GM21786 (cell line): ENCODE data around the gene TGM5.
"Not testable (repeated sequence)": the region's sequence is repeated elsewhere in the genome, so short reads cannot be mapped to it uniquely, and the experiment has no call there.

Source experiments
- ATAC-seq: cut with Tn5 transposase; IDR thresholded peaks from one replicate; pipeline ENCODE4 v1.9.1; 2021; ENCODE audit not compliant: unreplicated experiment

TGM5 gene

GRCh38 chr15:43276563-43277200 lies 10.0 kb upstream of the TGM5 start:
- no peak for ATAC-seq

- ATAC-seq: no peak
Measured at GRCh38 chr15:43275740-43276562, 9.2 kb upstream of the TGM5 start.

GRCh38 chr15:43274136-43274535 lies 7.4 kb upstream of the TGM5 start:
- no peak for ATAC-seq

DNA sequence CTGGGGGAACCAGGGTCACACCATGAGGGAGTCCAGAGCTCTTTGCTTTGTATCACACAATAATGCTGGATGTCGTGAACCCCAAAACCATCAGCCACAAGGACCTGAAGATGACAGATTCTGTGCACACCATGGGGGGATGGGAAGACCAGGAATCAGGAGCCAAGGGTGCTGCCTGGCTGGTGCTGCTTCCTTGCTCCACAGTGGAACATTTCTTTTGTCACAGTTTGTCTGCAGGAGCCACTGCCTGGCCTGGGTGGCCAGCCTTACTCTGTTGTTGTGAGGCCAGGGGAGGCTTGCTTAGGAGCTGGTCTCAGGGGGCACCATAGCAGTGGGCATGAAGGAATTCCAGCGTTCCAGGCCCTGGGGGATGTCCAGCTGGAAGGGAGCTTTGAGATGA lies 6.5 kb upstream of the TGM5 start:
- ATAC-seq: no peak

- not testable (repeated sequence) for ATAC-seq
Measured at GRCh38 chr15:43271908-43272307, 5.2 kb upstream of the TGM5 start.

DNA sequence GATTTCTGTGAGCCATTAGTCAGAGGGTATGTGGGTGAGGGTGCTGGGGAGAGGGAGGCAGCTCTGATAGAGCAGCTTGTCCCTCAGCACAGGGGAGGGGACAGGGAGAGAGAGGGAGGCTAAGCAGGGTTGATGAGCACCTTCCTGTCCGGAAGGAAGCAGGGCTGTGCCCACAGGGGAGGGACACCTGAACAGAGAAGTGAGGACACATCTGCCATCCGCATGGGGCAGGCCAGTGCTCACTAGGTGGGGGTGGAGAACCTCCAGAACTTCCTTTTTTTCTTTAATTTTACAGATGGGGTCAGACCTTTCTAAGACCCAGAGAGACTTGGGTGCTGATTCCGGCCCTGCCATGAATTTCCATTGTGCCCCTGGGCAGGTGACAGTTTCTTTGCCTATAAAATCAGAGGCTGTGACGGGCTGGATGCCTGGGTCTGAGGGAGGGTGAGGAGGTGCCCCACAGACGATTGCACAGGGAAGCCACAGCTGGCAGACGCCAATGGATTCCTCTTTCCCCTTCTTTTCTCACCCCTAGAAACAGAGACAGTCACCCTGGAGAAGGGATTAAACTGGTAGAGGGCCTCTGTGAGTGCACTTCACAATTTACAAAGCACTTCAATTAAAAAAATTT lies 4.1 kb upstream of the TGM5 start:
- ATAC-seq: no peak

DNA sequence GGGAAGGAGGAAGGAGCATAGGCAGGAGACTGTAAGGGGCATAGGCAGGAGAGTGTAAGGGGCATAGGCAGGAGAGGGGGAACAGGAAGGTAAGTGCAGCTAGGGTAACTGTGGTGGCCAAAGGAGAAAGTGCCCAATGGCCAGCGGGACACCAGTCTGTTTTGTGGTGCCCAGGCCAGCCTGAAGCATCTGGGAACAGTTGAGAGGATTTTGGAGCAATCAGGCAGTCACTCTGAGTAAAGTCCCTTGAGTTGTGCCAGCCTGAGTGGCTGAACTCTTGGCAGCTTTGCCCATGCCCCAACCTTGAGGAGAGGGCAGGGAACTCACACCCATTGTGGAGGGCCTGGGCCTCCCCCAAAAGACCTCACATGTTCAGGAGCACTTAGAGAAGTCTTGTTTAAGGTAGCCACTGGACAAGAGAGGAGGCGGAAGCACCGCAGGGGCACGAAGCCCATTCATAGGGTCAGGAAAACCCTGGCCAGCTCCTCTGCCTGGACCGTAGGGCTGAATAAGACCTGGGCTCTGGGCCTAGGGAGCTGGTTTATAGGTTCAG lies 3.5 kb upstream of the TGM5 start:
- no peak for ATAC-seq

DNA sequence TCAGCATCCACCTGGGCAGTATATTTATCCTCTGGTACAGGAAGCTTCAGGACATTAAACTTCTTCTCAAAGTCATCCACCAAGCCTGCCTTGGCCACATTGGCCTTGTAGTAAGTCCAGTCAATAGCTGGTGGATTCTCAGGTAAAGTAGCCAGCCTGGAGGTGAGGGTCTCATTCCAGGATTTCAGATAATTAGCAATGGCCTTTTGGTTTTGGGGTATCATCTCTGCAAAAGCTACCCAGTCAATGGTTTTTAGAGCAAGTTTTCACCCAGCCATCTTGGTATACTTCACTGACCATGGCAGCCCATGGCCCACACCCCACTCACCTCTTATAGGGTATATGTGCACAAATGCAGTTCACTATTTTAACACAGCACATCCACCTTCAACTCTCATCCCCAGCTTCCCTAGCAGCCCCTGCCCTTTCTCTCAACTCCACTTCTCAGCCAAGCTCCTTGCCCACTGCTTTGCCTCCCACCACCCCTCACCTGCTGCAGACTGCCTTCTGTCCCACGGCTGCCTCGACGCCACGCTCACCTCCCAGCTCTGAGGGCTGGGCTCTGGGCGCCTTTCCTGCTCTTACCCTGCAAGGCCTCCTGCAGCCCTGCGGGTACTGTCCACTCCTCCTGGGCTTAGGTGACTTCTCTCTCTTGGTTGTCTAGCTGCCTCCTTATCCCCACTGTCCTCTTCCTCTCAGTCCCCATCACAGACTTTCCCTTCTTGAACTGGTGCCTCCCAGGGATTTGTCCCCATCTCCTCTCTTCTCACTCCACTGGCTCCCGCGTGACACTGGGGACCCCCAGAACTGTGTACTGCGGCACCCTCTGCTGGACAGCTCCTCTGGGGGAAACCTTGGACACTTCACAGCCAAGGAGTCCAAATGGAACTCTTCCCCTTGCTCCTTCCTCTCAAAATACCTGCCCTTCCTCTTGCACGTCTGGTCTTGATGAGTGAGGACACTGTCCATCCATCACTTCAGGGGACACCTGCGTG lies 1.7 kb upstream of the TGM5 start:
- ATAC-seq: no peak

GRCh38 chr15:43267439-43267838 lies 711 bp upstream of the TGM5 start:
- no peak for ATAC-seq

GRCh38 chr15:43266386-43266785 lies 342 bp downstream of the TGM5 start:
- no peak for ATAC-seq

DNA sequence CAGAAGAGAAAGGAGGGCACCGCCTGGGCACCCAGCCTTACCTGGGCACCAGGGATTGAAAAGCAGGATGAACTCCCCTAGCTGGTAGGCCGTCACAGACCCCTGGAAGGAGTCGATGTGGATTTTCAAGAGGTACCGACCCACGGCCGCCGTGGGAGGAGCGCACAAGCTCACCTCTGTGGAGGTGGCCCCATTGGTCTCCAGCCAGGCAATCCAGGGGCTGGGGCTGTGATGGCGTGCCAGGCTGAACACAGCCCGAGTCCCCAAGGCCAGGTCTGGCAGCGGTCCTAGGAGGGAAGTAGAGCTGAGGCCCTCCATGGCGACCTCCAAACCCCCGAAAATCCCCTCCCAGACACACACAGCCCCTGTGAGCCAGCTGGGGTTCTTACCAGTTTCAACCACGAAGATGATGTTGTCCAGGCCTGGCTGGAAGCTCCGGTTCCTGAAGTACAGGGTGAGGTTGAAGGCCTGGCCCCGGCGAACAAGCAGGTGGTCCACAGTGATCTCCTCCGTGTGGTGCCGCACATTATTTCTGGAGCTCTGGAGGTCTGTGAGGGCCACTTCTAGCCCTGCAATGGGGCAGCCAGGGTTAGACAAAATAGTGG lies 6.6 kb downstream of the TGM5 start:
- no peak for ATAC-seq

DNA sequence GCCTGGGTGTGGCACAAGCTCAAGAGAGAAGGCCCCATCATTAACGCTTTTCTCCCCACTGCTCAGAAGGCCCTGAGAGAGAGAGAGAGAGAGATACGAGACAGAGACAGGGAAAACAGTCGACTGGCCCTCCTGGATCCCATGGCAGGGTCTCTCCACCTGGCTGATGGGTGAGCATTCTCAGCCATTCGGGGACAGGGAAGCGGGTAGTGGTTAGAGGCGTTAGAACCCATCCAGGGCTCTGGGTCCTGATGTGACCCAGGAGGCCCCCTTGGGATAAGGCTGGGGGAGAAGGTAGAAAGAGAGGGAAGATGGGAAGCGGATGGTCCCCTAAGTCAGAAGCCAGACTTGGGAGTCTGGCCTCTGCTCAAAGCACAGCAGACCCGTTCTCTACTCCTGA lies 7.9 kb downstream of the TGM5 start:
- ATAC-seq: no peak

DNA sequence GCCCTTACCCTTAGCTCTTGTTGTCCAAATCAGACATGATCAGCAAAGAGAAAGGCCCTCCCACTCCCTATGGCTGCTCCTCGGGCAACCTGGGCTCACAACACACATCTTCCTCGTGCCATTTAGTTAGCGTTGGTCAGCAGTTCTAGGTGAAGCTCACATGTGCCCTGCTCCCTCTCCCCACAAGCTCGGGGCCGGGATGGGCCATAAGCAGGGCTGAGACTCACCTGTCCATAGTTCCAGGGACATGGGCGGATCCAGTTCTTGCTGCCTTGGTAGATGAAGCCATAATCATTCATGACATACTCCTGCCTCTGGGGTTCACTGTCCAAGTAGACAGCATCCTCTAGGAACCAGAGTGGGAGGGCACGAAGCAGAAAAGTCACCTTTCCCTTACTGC lies 10.4 kb downstream of the TGM5 start:
- no peak for ATAC-seq

GRCh38 chr15:43255376-43255775 lies 11.4 kb downstream of the TGM5 start:
- no peak for ATAC-seq

DNA sequence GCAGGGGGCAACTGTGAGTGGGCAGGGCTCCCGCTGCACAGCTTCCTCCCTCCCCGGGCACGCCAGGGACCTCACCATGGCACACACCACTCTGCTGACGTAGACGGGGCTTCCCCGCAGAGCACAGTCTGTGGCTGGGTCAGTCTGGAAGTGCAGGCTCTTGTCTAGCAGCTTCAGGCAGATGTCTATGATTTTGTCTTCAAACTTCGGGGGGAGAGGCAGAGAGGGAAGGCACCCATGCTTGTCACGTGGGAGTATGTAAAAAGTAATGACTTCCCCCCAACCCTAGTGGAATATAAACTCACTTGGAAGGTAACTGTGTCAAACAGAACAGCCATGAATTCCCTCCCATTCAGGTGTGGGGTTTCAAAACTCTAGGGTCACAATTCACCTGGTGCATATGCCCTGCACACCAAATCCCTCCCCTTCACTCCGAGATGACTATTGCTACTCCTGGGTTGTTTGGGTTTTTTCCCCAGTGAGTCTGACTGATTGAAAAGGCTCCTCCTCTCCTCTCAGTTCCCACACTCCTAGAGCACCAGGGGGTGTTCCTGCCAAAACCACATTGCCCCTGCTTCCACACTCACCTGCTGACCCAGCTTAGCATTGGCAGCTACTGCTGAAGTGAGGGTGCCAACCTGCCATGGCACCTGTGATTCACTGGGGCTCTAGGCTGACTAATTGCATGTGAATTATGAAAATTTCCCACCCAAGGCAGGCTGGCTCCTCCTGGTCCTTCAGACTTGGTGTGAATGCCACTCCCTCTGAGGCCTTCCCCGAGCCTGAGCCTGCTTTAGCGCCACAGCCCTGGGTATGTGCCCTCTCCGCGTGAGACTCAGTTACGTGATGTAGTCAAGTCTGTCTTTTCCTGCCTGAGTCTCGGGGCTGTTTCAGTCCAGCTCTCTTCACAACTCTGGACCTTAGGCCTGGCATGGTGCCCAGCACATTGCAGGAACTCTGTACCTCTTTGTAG lies 13.0 kb downstream of the TGM5 start:
- peak; percentile 54 for ATAC-seq

DNA sequence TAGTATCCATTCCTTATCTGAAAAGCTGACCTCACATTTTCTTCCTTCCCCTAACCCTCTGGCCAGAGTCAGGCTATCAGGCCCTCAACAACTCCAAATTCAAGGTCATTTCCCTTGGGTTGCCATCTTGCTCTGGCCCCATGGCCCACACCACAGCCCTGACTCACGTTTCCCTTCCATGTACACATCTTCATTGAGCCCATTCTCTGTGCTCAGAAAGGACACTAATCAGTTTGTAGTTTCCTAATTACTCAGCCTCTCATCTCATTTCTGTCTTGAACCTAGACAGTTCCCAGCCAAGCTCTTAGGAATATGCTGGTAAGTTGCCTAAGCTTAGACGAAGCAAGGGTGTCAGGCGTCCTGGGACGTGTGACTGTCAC lies 14.9 kb downstream of the TGM5 start:
- no peak for ATAC-seq

DNA sequence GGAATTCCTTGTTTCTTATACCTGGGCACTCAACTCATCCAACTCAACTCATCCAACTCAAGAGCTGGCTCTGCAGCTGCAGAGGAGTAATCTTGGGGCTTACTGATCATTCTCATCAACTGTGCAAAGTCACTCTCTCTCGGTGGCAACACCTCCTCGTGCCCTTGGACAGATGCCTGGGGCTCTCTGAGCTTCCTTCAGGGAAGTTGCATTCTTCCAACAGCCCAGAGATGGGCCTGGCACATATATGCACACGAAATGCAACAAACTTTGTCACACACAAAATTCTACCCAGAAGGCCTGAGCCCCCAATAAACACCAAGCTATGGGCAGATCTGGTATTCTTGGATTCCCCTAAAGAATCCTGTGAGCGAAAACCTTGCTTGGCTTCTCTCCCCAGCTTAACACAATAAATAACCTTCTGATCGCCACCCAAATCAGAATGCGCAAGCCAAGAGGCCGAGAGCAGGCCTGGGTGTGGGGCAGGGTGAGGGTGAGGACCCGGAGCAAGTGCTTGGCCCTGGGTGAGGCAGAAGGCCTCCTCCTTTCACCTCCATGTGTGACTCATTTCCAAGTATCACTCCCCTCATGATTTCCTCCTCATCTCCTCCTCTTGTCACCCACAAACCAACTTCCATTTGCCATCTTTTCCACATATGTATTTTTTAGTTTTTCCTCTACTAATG lies 15.4 kb downstream of the TGM5 start:
- no peak for ATAC-seq

DNA sequence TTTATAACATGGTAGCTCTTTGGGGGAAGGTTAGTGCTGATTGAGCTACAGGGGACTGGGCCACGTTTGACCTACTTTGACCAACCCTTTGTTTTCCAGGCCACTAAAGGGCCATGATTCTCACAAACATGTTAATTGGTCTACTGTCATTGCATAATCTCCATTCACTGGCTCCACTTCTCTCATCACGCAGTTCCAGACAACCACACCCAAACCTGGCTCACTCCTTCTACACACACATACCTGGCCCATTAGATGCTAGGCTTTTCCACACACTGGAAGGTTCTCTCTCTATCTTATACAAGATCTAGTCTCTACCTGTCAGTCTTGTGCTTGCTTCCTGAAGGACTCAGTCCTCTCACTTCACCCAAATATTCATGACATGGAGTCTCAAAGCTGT lies 15.9 kb downstream of the TGM5 start:
- ATAC-seq: no peak
